HepG2 (cell line): ENCODE data around the gene CMIP.

Experiments
- GATAD1 ChIP-seq: IDR thresholded peaks from 2 replicates; pipeline ENCODE4 v1.6.1; 2016; ENCODE audit warnings: missing genetic modification reagents, missing compliant biosample characterization
- NR2F1 ChIP-seq, 2 experiments: fragments of 450-650 bp in 1 of 2; formaldehyde crosslinking in 1 of 2; IDR thresholded peaks; 2 replicates each; pipeline versions ENCODE4 v1.5.0 to v1.6.1; 2016 to 2020; ENCODE audit warnings: mild to moderate bottlenecking in 1 of 2, missing compliant biosample characterization in 1 of 2, missing genetic modification reagents in 1 of 2, moderate library complexity in 1 of 2
- SMARCC2 ChIP-seq: fragments of 450-650 bp; IDR thresholded peaks from 2 replicates; pipeline ENCODE4 v1.6.1; 2017; ENCODE audit warnings: antibody characterized with exemption, mild to moderate bottlenecking
- SUZ12 ChIP-seq: fragments of 150-350 bp; IDR thresholded peaks from 2 replicates; pipeline ENCODE4 v1.6.1; 2014; ENCODE audit warnings: low read depth, low read length
- ZNF207 ChIP-seq: fragments of 450-650 bp; IDR thresholded peaks from 2 replicates; pipeline ENCODE4 v1.6.1; 2016; ENCODE audit warnings: antibody characterized with exemption, borderline replicate concordance
- ZNF780A ChIP-seq: sonication (generic); formaldehyde crosslinking; IDR thresholded peaks from 2 replicates; pipeline ENCODE4 v1.8.0; 2022; ENCODE audit warnings: mild to moderate bottlenecking, missing genetic modification reagents, moderate library complexity
- TF ChIP-seq, protein P1 (sequence below): sonication (generic); formaldehyde crosslinking; IDR thresholded peaks from 2 replicates; pipeline ENCODE4 v1.5.0; 2020; ENCODE audit warnings: mild to moderate bottlenecking, missing genetic modification reagents

DNA sequence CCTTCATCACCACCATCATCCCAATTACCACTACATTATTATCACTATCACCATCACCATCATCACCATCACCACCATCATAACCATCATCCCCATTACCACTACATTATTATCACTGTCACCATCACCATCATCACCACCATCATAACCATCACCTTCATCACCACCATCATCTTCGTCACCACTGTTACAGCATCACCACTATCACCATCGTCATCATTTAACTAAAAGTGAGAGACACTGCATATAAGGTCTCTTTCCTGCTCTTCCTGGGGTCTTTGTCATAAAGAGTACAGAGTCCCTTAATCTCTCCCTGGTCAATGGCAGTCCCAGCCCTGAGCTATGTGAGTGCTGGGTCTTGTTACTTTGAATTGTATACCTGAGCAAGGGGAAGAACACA lies 133.5 kb downstream of the CMIP start:
- TF ChIP-seq ZNF780A (CRISPR knock-in tag) (no peak), SUZ12 (no peak), SMARCC2 (no peak), NR2F1 (CRISPR knock-in tag; IDR thresholded peaks at IDR 0.05) (no peak), ZNF207 (no peak), GATAD1 (no peak)
- TF ChIP-seq, protein P1, sequence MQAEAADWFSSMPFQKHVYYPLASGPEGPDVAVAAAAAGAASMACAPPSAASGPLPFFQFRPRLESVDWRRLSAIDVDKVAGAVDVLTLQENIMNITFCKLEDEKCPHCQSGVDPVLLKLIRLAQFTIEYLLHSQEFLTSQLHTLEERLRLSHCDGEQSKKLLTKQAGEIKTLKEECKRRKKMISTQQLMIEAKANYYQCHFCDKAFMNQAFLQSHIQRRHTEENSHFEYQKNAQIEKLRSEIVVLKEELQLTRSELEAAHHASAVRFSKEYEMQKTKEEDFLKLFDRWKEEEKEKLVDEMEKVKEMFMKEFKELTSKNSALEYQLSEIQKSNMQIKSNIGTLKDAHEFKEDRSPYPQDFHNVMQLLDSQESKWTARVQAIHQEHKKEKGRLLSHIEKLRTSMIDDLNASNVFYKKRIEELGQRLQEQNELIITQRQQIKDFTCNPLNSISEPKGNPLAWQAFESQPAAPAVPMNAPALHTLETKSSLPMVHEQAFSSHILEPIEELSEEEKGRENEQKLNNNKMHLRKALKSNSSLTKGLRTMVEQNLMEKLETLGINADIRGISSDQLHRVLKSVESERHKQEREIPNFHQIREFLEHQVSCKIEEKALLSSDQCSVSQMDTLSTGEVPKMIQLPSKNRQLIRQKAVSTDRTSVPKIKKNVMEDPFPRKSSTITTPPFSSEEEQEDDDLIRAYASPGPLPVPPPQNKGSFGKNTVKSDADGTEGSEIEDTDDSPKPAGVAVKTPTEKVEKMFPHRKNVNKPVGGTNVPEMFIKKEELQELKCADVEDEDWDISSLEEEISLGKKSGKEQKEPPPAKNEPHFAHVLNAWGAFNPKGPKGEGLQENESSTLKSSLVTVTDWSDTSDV (CRISPR knock-in tag) = no peak
